Progenitor cell of endocrine pancreas (in vitro differentiated cells): ENCODE results near the gene NECTIN1. TPM values are rescaled to one million over a fixed set of nuclear protein-coding genes. Genes with fewer than 3 reads are reported as not detected.

Source experiments
- DNase-seq: peaks from one replicate; pipeline ENCODE4 v3.0.0; 2021; ENCODE audit warnings: low spot score; ENCODE audit not compliant: unreplicated experiment
- H3K27ac Mint-ChIP-seq: 2 replicates; pipeline ENCODE4 v1.8.0; 2021; ENCODE audit warnings: mild to moderate bottlenecking, moderate library complexity, mixed read lengths
- H3K27me3 Mint-ChIP-seq: 2 replicates; pipeline ENCODE4 v1.8.0; 2021; ENCODE audit warnings: mixed read lengths
- H3K36me3 Mint-ChIP-seq: 2 replicates; pipeline ENCODE4 v1.8.0; 2022; ENCODE audit warnings: mixed read lengths; ENCODE audit not compliant: insufficient read depth
- H3K4me1 Mint-ChIP-seq: 2 replicates; pipeline ENCODE4 v1.8.0; 2021; ENCODE audit warnings: low read depth, mixed read lengths
- H3K4me3 Mint-ChIP-seq: 2 replicates; pipeline ENCODE4 v1.8.0; 2021; ENCODE audit warnings: low read depth, mild to moderate bottlenecking, moderate library complexity, mixed read lengths
- H3K9me3 Mint-ChIP-seq: 2 replicates; pipeline ENCODE4 v1.8.0; 2021; ENCODE audit warnings: low read depth, mixed read lengths
- total RNA-seq: library from RNA; stranded (reverse); gene quantifications from 2 replicates; pipeline ENCODE4 v1.2.1, GENCODE V29; 2021
- TF ChIP-seq, protein P1 (sequence below): fragments of 200-600 bp; sonication (generic); IDR thresholded peaks from one replicate; pipeline ENCODE4 v1.5.0; 2021; ENCODE audit warnings: antibody characterized with exemption, mild to moderate bottlenecking; ENCODE audit not compliant: unreplicated experiment

NECTIN1 gene
- total RNA-seq, 1 donor from 2014 or later, result 42.1 TPM

DNA sequence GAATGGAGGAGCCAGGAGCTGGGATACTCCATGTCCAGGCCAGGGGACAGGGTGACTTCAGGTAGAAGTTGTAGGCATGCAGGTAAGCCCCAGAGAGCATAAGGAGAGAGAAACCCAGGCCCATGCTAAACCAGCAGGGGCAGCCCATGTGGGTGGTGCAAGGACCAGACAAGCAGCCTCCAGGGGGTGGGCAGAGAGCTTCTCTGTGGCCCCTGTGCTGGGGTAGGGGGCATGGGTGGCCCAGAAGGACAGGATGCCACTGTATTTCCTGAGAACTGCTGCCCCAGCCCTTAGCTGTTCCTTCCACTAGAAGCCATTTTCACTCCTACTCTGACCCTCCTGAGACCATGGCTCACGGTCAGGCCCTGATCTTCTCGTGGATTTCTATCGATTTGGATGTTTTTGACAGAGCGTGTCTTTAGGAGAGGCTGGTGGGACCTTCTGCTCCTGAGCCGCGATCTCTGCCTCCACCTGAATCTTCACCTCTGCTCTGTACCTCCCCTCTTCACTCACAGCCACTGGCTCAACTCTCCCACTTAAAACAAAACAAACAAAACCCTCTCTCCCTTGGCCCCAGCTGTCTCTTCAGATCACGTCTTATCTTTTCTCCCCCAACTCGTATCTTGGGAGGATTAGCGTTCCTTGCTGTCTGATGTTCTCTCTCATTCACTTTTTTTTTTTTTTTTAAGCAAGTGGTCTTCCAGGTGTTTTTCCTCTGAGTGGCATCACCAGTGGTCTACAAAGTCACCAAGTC, 112.2 kb downstream of the NECTIN1 start:
- Mint-ChIP-seq H3K4me1 (peaks cover 20% of the 10 kb centered on the region), H3K36me3 (no peaks in the 10 kb centered on the region), H3K9me3 (no peaks in the 10 kb centered on the region), H3K27ac (peak overlapping the region; percentile 56), H3K4me3 (no peak overlapping the region), H3K27me3 (peaks cover 36% of the 10 kb centered on the region)
- TF ChIP-seq, protein P1, sequence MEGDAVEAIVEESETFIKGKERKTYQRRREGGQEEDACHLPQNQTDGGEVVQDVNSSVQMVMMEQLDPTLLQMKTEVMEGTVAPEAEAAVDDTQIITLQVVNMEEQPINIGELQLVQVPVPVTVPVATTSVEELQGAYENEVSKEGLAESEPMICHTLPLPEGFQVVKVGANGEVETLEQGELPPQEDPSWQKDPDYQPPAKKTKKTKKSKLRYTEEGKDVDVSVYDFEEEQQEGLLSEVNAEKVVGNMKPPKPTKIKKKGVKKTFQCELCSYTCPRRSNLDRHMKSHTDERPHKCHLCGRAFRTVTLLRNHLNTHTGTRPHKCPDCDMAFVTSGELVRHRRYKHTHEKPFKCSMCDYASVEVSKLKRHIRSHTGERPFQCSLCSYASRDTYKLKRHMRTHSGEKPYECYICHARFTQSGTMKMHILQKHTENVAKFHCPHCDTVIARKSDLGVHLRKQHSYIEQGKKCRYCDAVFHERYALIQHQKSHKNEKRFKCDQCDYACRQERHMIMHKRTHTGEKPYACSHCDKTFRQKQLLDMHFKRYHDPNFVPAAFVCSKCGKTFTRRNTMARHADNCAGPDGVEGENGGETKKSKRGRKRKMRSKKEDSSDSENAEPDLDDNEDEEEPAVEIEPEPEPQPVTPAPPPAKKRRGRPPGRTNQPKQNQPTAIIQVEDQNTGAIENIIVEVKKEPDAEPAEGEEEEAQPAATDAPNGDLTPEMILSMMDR, result no peak
- no peak for DNase-seq

DNA sequence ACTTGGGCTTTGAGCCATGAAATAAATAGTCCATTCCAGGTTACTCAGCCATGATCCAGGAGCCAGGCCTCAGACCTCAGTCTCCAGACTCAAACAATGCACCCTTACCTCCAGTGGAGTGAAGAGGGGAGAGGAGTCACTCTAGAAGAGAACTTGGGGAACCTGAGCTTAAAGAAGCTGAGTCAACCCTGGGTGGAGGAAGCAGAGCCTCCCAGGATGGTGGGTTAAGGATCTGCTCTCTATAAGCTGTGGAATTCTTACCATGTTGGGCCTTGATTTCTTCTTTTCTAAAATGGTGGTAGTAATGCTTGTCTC, 113.2 kb downstream of the NECTIN1 start:
- Mint-ChIP-seq H3K9me3 (no peaks in the 10 kb centered on the region), H3K36me3 (no peaks in the 10 kb centered on the region), H3K27me3 (peaks cover 36% of the 10 kb centered on the region), H3K4me1 (peaks cover 20% of the 10 kb centered on the region), H3K4me3 (no peak overlapping the region), H3K27ac (no peak overlapping the region)
- DNase-seq, result no peak
- TF ChIP-seq, protein P1, result no peak

DNA sequence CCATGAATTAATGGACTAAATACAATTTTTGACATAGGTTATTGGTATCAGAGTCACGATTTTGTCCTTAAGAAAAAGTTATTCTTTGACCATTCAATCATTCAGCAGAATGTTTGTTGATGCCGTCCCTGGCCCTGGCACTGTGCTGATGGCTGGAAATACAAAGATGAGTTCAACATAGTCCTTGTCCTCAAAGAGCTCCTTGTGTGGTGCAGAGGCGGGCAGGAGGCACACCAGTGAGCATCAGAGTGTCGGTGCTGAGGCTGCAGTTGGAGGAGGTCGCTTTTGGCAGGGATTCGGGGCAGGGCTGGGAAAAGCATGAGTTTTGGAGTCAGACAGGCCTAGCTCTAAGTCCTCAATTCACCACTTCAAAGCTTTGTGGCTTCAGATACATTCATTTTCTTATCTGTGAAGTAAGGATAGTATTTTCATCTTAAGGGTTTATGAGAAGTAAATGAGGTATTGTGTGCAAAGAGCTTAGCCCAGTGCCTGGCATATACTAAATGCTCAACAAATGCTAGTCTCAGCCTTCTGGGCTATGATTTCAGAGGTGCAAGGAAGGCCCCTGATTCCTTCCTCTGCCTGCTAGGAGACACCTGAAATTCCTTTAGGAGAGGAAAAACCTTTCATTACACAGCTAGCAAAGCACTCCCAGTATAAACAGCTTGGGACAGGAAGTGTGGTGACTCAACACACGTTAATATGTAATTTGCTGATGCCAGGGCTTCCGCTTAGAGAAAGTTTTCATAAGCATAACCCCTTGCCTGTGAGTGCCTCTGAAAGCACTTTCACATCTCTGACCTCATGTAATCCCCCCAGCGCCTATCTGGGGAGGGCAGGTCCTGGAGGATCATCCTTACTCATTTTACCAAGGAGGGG, 113.8 kb downstream of the NECTIN1 start:
- Mint-ChIP-seq H3K4me3 (no peak overlapping the region), H3K36me3 (no peaks in the 10 kb centered on the region), H3K27me3 (peaks cover 36% of the 10 kb centered on the region), H3K9me3 (no peaks in the 10 kb centered on the region), H3K27ac (no peak overlapping the region), H3K4me1 (peaks cover 20% of the 10 kb centered on the region)
- DNase-seq, result no peak
- TF ChIP-seq, protein P1, result no peak

DNA sequence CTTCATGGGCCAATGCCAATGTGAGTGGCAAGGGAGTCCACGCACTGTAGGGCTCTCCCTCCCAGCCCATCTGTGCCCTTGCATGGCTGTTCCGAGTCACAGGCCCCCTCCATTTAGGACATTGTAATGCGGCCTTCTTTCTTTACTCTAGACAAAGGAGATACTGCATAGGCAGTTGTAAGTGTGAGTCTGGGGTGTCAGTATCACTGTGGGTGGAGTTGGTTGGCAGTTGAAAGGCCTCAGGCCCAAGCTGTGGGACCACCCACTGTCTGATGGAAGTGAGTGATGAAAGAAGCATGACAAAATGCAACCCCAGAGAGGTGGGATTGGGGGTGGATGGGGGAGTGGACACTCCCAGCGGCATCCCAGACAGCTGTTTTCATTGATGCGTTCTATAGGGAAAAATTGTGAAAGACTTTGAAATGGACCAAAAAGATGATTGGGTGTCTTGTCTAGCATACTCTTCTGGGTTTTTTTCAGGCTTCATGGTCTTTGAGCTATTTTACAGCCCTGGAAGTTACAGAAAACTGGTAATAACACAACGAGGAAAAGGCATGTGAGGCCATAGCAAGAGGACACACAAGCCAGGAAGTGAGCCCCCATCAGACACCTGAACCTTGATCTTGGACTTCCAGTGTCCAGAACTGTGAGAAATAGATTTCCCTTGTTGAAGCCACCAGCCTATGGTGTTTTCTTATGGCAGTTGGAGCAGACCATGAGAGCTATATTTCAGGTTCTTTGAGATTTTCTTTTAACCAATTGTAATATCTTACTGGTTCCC, 114.6 kb downstream of the NECTIN1 start:
- H3K36me3 Mint-ChIP-seq, result no peaks in the 10 kb centered on the region
- TF ChIP-seq, protein P1, result no peak

DNA sequence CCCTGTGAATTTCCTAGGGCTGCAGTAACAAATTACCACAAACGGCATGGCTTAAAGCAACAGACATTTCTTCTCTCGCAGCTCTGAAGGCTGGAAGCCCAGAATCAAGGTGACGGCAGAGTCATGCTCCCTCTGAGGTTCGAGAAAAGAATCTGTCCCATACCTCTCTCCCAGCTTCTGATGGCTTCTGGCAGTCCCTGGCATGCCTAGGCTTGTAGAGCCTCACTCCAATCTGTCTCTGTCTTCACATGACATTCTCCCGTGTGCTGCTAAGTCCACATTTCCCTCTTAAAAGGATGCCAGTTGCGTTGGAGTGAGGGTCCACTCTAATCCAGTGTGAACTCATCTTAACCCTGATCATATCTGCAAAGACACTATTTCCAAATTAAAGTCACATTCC, 116.2 kb downstream of the NECTIN1 start:
- DNase-seq, result no peak
- TF ChIP-seq, protein P1, result no peak
- Mint-ChIP-seq H3K36me3 (no peaks in the 10 kb centered on the region), H3K9me3 (no peaks in the 10 kb centered on the region), H3K4me1 (peaks cover 21% of the 10 kb centered on the region), H3K4me3 (no peak overlapping the region), H3K27ac (no peak overlapping the region), H3K27me3 (peaks cover 38% of the 10 kb centered on the region)

More for the DNA sequence above, 114.6 kb downstream of the NECTIN1 start:
- Mint-ChIP-seq H3K4me1 (peaks cover 20% of the 10 kb centered on the region), H3K9me3 (no peaks in the 10 kb centered on the region), H3K4me3 (no peak overlapping the region), H3K27me3 (peaks cover 36% of the 10 kb centered on the region), H3K27ac (no peak overlapping the region)
- no peak for DNase-seq
